IMR-90 (cell line): ENCODE data around the gene AATF. TPM values are rescaled to one million over a fixed set of nuclear protein-coding genes. Genes with fewer than 3 reads are reported as not detected.

Experiments used
- ATAC-seq: fragments of 200-7000 bp; cut with Tn5 transposase; 2 replicates; pipeline ENCODE4 v1.9.1; 2020; ENCODE audit warnings: low read depth, mild to moderate bottlenecking, moderate library complexity
- Bru-seq: library from RNA; stranded (reverse); fragments of 400-500 nt; gene quantifications from one replicate; lab custom pipeline; 2021; lab: Mats Ljungman, UMichigan
- BruChase-seq, 2 experiments: library from RNA; stranded (reverse); fragments of 400-500 nt; gene quantifications; one replicate each; lab custom pipeline; 2021; lab: Mats Ljungman, UMichigan
- BruUV-seq: library from RNA; stranded (reverse); fragments of 400-500 nt; replicated peaks from 2 replicates; lab custom pipeline; 2021; lab: Mats Ljungman, UMichigan
- CTCF ChIA-PET: fragments of 300-600 bp; formaldehyde crosslinking; extraction: SDS; loops from one replicate; lab custom pipeline; 2021; ENCODE audit warnings: antibody characterized with exemption; lab: Yijun Ruan, JAX
- POLR2A ChIA-PET: fragments of 300-600 bp; sonication (Branson Sonifier 250); formaldehyde crosslinking; loops from one replicate; lab custom pipeline; 2022; ENCODE audit warnings: antibody characterized with exemption; ENCODE audit not compliant: unreplicated experiment; lab: Charles Lee
- DNase-seq: peaks from one replicate; pipeline ENCODE4 v3.0.0; 2013
- H2AFZ ChIP-seq: replicated peaks from 2 replicates; pipeline ENCODE3; 2013; ENCODE audit warnings: low read length, mild to moderate bottlenecking; ENCODE audit not compliant: poor library complexity
- H2AK5ac ChIP-seq: 2 replicates; pipeline ENCODE4 v1.6.1; 2013; ENCODE audit warnings: low read depth, low read length, inconsistent platforms
- H2AK9ac ChIP-seq: replicated peaks from 2 replicates; pipeline ENCODE3; 2013; ENCODE audit warnings: mild to moderate bottlenecking, low read depth, low read length, moderate library complexity; ENCODE audit not compliant: poor library complexity
- H2BK120ac ChIP-seq: 2 replicates; pipeline ENCODE4 v1.6.1; 2013; ENCODE audit warnings: low read depth, low read length, inconsistent platforms
- H2BK15ac ChIP-seq: 3 replicates; pipeline ENCODE4 v1.6.1; 2013; ENCODE audit warnings: low read depth, low read length, inconsistent platforms
- H2BK20ac ChIP-seq: 2 replicates; pipeline ENCODE4 v1.6.1; 2013; ENCODE audit warnings: low read depth, mild to moderate bottlenecking, inconsistent platforms, low read length, moderate library complexity
- H2BK5ac ChIP-seq: 2 replicates; pipeline ENCODE4 v1.6.1; 2013; ENCODE audit warnings: mild to moderate bottlenecking, low read depth, low read length, inconsistent platforms; ENCODE audit not compliant: poor library complexity, severe bottlenecking
- H3K14ac ChIP-seq: replicated peaks from 2 replicates; pipeline ENCODE4 v1.6.1; 2013; ENCODE audit warnings: low read depth, low read length, inconsistent platforms
- H3K18ac ChIP-seq: 2 replicates; pipeline ENCODE4 v1.6.1; 2013; ENCODE audit warnings: low read depth, low read length, control low read depth
- H3K23ac ChIP-seq: 2 replicates; pipeline ENCODE4 v1.6.1; 2013; ENCODE audit warnings: low read depth, low read length, inconsistent platforms
- H3K27ac ChIP-seq: 2 replicates; pipeline ENCODE4 v1.5.1; 2013; ENCODE audit warnings: mild to moderate bottlenecking, control low read depth, low read length; ENCODE audit not compliant: insufficient read depth
- H3K27me3 ChIP-seq: 2 replicates; pipeline ENCODE4 v1.6.1; 2013; ENCODE audit warnings: low read length; ENCODE audit not compliant: control insufficient read depth, insufficient read depth
- H3K36me3 ChIP-seq: 2 replicates; pipeline ENCODE4 v1.6.1; 2013; ENCODE audit warnings: low read length, mixed read lengths; ENCODE audit not compliant: control insufficient read depth, insufficient read depth
- H3K4ac ChIP-seq: 2 replicates; pipeline ENCODE4 v1.6.1; 2013; ENCODE audit warnings: low read depth, low read length, inconsistent platforms
- H3K4me1 ChIP-seq: 2 replicates; pipeline ENCODE4 v1.6.1; 2013; ENCODE audit warnings: low read length, mixed read lengths; ENCODE audit not compliant: control insufficient read depth, insufficient read depth
- H3K4me2 ChIP-seq: 2 replicates; pipeline ENCODE4 v1.6.1; 2013; ENCODE audit warnings: low read depth, mild to moderate bottlenecking, control low read depth, low read length, moderate library complexity
- H3K4me3 ChIP-seq: 2 replicates; pipeline ENCODE4 v1.5.1; 2013; ENCODE audit warnings: low read depth, mild to moderate bottlenecking, control low read depth, low read length, moderate library complexity; ENCODE audit not compliant: insufficient read depth
- H3K56ac ChIP-seq: 2 replicates; pipeline ENCODE4 v1.6.1; 2013; ENCODE audit warnings: low read length, inconsistent platforms; ENCODE audit not compliant: insufficient read depth; ENCODE audit errors: extremely low read depth
- H3K79me1 ChIP-seq, 2 experiments: 2 replicates each; pipeline ENCODE4 v1.6.1; 2013; ENCODE audit warnings: low read length in 2 of 2, inconsistent platforms in 1 of 2, low read depth in 1 of 2
- H3K9ac ChIP-seq: 2 replicates; pipeline ENCODE4 v1.6.1; 2013; ENCODE audit warnings: low read depth, low read length, control low read depth
- H3K9me1 ChIP-seq: 2 replicates; pipeline ENCODE4 v1.6.1; 2013; ENCODE audit warnings: low read length, inconsistent platforms; ENCODE audit not compliant: insufficient read depth
- H3K9me3 ChIP-seq: 2 replicates; pipeline ENCODE4 v1.6.1; 2013; ENCODE audit warnings: low read length; ENCODE audit not compliant: control insufficient read depth, insufficient read depth
- H4K20me1 ChIP-seq: 2 replicates; pipeline ENCODE4 v1.6.1; 2013; ENCODE audit warnings: low read length, inconsistent platforms; ENCODE audit not compliant: insufficient read depth
- H4K5ac ChIP-seq: 2 replicates; pipeline ENCODE4 v1.6.1; 2013; ENCODE audit warnings: mild to moderate bottlenecking, low read depth, low read length, control low read depth
- H4K8ac ChIP-seq, 2 experiments: 2 replicates each; pipeline ENCODE4 v1.6.1; 2013; ENCODE audit warnings: low read depth in 2 of 2, low read length in 2 of 2, control low read depth in 1 of 2, inconsistent platforms in 1 of 2
- H4K91ac ChIP-seq: 2 replicates; pipeline ENCODE4 v1.6.1; 2013; ENCODE audit warnings: low read depth, low read length, inconsistent platforms; ENCODE audit not compliant: insufficient read depth
- BHLHE40 ChIP-seq: fragments of 150-350 bp; IDR thresholded peaks from 2 replicates; pipeline ENCODE4 v1.6.1; 2016; ENCODE audit warnings: mild to moderate bottlenecking, low read depth, low read length
- ELK1 ChIP-seq: fragments of 150-350 bp; IDR thresholded peaks from 2 replicates; pipeline ENCODE4 v1.6.1; 2016; ENCODE audit warnings: low read depth, mild to moderate bottlenecking, low read length, moderate library complexity, borderline replicate concordance
- MAZ ChIP-seq: IDR thresholded peaks from 2 replicates; pipeline ENCODE4 v1.6.1; 2012; ENCODE audit warnings: low read depth, mild to moderate bottlenecking, low read length, improper control_type of control experiment, moderate library complexity, borderline replicate concordance
- MXI1 ChIP-seq: IDR thresholded peaks from 2 replicates; pipeline ENCODE4 v1.6.1; 2012; ENCODE audit warnings: low read depth, mild to moderate bottlenecking, low read length, moderate library complexity, borderline replicate concordance
- NFE2L2 ChIP-seq: fragments of 150-350 bp; IDR thresholded peaks from 2 replicates; pipeline ENCODE4 v1.6.1; 2016; ENCODE audit warnings: low read depth, mild to moderate bottlenecking, low read length
- POLR2A ChIP-seq: IDR thresholded peaks from 2 replicates; pipeline ENCODE4 v1.6.1; 2012; ENCODE audit warnings: mild to moderate bottlenecking, low read depth, low read length
- RAD21 ChIP-seq: IDR thresholded peaks from 2 replicates; pipeline ENCODE4 v1.6.1; 2012; ENCODE audit warnings: low read length, improper control_type of control experiment
- RFX5 ChIP-seq: IDR thresholded peaks from 2 replicates; pipeline ENCODE4 v1.8.0; 2012; ENCODE audit warnings: low read depth, mild to moderate bottlenecking, low read length, moderate library complexity
- SMC3 ChIP-seq: fragments of 150-350 bp; IDR thresholded peaks from 2 replicates; pipeline ENCODE4 v1.6.1; 2016; ENCODE audit warnings: low read depth, mild to moderate bottlenecking, antibody characterized with exemption, low read length, moderate library complexity
- USF2 ChIP-seq: fragments of 150-350 bp; IDR thresholded peaks from 2 replicates; pipeline ENCODE4 v1.6.1; 2017; ENCODE audit warnings: mild to moderate bottlenecking, antibody characterized with exemption, low read length, low read depth
- WGBS, 2 experiments: methylation state at CpG; one replicate each; pipeline versions ENCODE4 v1.1.5 to v1.1.7; 2013; ENCODE audit warnings: missing lambda C conversion rate in 2 of 2; ENCODE audit not compliant: insufficient read length in 1 of 2; ENCODE audit errors: extremely low coverage in 2 of 2; 5-methylcytosine and 5-hydroxymethylcytosine counted together
- dilution Hi-C: fragments of 300-500 bp; cut with HindIII; formaldehyde crosslinking; loops from one replicate; pipeline ENCODE4 v1.14.3; 2018; ENCODE audit warnings: low sequenced_read_pairs; ENCODE audit not compliant: unreplicated experiment
- in situ Hi-C: fragments of 300-500 bp; cut with MboI; formaldehyde crosslinking; loops from 3 replicates; pipeline ENCODE4 v1.14.3; 2019; ENCODE audit warnings: low sequenced_read_pairs, inconsistent platforms, mixed read lengths
- intact Hi-C: fragments of 100-400 bp; cut with micrococcal nuclease; formaldehyde crosslinking; loops from 2 replicates; pipeline ENCODE4 v1.10.0; 2022
- long read RNA-seq: library from polyadenylated mRNA; unstranded; transcript quantifications from one replicate; pipeline ENCODE4 v2.0.0, GENCODE V29; 2021; ENCODE audit not compliant: unreplicated experiment
- polyA plus RNA-seq, 3 experiments: library from polyadenylated mRNA; depleted of rRNA; stranded (reverse); fragments of >200 nt; gene quantifications; 2 replicates each; pipeline ENCODE4 v1.2.3, GENCODE V29; 2012; ENCODE audit warnings: low replicate concordance in 1 of 3
- total RNA-seq: library from RNA; depleted of rRNA; stranded (reverse); fragments of >200 nt; gene quantifications from 2 replicates; pipeline ENCODE4 v1.2.3, GENCODE V29; 2012; rRNA removed

AATF gene
- 34.8 and 37.2 TPM in 2 replicates for total RNA-seq
- polyA plus RNA-seq (2012; rRNA removed): 18.1 and 21.0 TPM in 2 replicates
- polyA plus RNA-seq (2012; cell fraction: cytosol; rRNA removed): 7.0 and 14.1 TPM in 2 replicates
- 6.8 and 16.3 TPM in 2 replicates for polyA plus RNA-seq (2012; cell fraction: nucleus; rRNA removed; ENCODE audit: low replicate concordance)
- percentile 83 among the genes with signal in this experiment for Bru-seq, nascent RNA
- percentile 86 among the genes with signal in this experiment for BruChase-seq, experiment 1, labeled RNA remaining after a 6-hour chase
- BruChase-seq, experiment 2, labeled RNA remaining after a 2-hour chase: percentile 80 among the genes with signal in this experiment
- long read RNA-seq, transcript AATF-208 (12 exons, 2,141 nt): major isoform, 71 of 80 reads
- long read RNA-seq, partial matches to known transcripts: 2 of 80 reads
- long read RNA-seq, other reads (novel, unspliced or antisense): 7 of 80 reads

GRCh38 chr17:36948717-36949460, at the start of gene AATF:
TSS of gene AATF (plus strand) at chr17:36948954. CDS start at chr17:36949126, 172 bp downstream.
- dilution Hi-C loops: no loop called here
- Histone ChIP-seq H4K20me1 (no peaks in the 10 kb centered on the region; the same call in none of the 2 replicates), H2AK9ac (peak within 1 kb of the TSS; percentile 84), H3K9me1 (0 out of 2 replicates have a peak, but pooled peaks cover 2% of the 10 kb centered on the region), H3K4me1 (peaks cover 3% of the 10 kb centered on the region), H2AK5ac (no peak within 1 kb of the TSS), H3K4me2 (peak within 1 kb of the TSS; percentile 95), H3K79me1 (peaks cover 23 to 27% of the 10 kb centered on the region in 2 experiments), H2BK15ac (no peak within 1 kb of the TSS), H3K4me3 (peak within 1 kb of the TSS; percentile 55), H3K27me3 (peaks cover 37% of the 10 kb centered on the region), H2BK20ac (no peak within 1 kb of the TSS), H3K36me3 (peaks cover 10% of the 10 kb centered on the region), H3K27ac (peak within 1 kb of the TSS; percentile 78), H3K56ac (peak within 1 kb of the TSS; percentile 67), H4K5ac (peak within 1 kb of the TSS; percentile 52), H3K9me3 (no peaks in the 10 kb centered on the region), H3K23ac (peak within 1 kb of the TSS; percentile 92), H4K8ac (peak within 1 kb of the TSS; percentile 74 to 92), H3K4ac (peak within 1 kb of the TSS; percentile 88), H2BK120ac (peak within 1 kb of the TSS; percentile 40; the same call in 1 of the 2 replicates), H4K91ac (peak within 1 kb of the TSS; percentile 66), H3K18ac (peak within 1 kb of the TSS; percentile 1; the same call in 1 of the 2 replicates), H3K14ac (peak within 1 kb of the TSS; percentile 96), H3K9ac (peak within 1 kb of the TSS; percentile 80), H2BK5ac (peak within 1 kb of the TSS; percentile 49), H2AFZ (peak within 1 kb of the TSS; percentile 98)
- no TSS peak for BruUV-seq
- 0% methylated on average over 61 of the region's 90 CpGs; no CpG with 5 or more reads in 1 of the 2 experiments for WGBS, 2 experiments
- CTCF ChIA-PET: interaction anchor here (0.6 to 0.9 kb wide), 3 partner anchors 9 to 584 kb away, joined by 3 to 9 read pairs (median 4); no protein-coding TSS in a partner anchor
- peak; percentile 94 for DNase-seq
- TF ChIP-seq BHLHE40 (peak; percentile 93), USF2 (peak; percentile 96), POLR2A (peak; percentile 86), NFE2L2 (no peak), RAD21 (no peak), MAZ (peak; percentile 84; the same call in 1 of the 2 replicates), RFX5 (no peak), ELK1 (no peak), MXI1 (peak; percentile 85; the same call in 1 of the 2 replicates), SMC3 (no peak)
- peak; percentile 97 for ATAC-seq
- POLR2A ChIA-PET: no interaction called here
- in situ Hi-C loops: no loop called here
- intact Hi-C loops: loop anchor here (5.0 to 10.0 kb wide), 2 partner anchors 98 to 314 kb away; no protein-coding TSS in a partner anchor
